K562 treated with DMSO at 1 percent for 24 hours (cell line): ENCODE measurements around the gene CLK2. TPM values are rescaled to one million over a fixed set of nuclear protein-coding genes. Genes with fewer than 3 reads are reported as not detected.

ENCODE experiments used
- total RNA-seq: library from RNA; unstranded; fragments of 300-600 nt; gene quantifications from 2 replicates; pipeline ENCODE4 v1.2.3, GENCODE V29; 2022; ENCODE audit warnings: low read depth; ENCODE audit not compliant: insufficient read depth

The CLK2 gene
- total RNA-seq, result 33.3 and 42.5 TPM in 2 replicates

GRCh38 chr1:155273343-155274245 lies at the start of gene CLK2:
TSS of gene CLK2 (minus strand) at chr1:155273504. CDS start at chr1:155270977, 2,527 bp downstream.

GRCh38 chr1:155320661-155321617 lies 47.6 kb upstream of the CLK2 start, which contains the start of gene RUSC1:
TSS of gene RUSC1 (plus strand) at chr1:155320894. CDS start at chr1:155321774, 880 bp downstream.

GRCh38 chr1:155308493-155309422 lies 35.5 kb upstream of the CLK2 start, which contains the start of gene FDPS:
TSS of gene FDPS (plus strand) at chr1:155308866. CDS start at chr1:155309790, 924 bp downstream.

GRCh38 chr1:155301342-155301841 lies 28.1 kb upstream of the CLK2 start, which contains the start of gene PKLR:
TSS of gene PKLR (minus strand) at chr1:155301438. CDS start at chr1:155301395, 43 bp downstream.

GRCh38 chr1:155277070-155277901 lies 4.0 kb upstream of the CLK2 start, which contains the start of gene HCN3:
TSS of gene HCN3 (plus strand) at chr1:155277463. CDS start at chr1:155277591, 128 bp downstream.

GRCh38 chr1:155261852-155262673 lies 11.2 kb downstream of the CLK2 start, which contains the start of gene SCAMP3:
TSS of gene SCAMP3 (minus strand) at chr1:155262360. CDS start at chr1:155262151, 209 bp downstream.

GRCh38 chr1:155255243-155256007 lies 17.9 kb downstream of the CLK2 start, which contains the start of gene ENTREP3:
TSS of gene ENTREP3 (minus strand) at chr1:155255483. CDS start at chr1:155254877, 606 bp downstream.

Other genes with a start within 250 kb of the CLK2 start
- 0.68 and 2.1 TPM in 2 replicates for gene DCST2, start 239.7 kb downstream of the CLK2 start, total RNA-seq
- not detected in 2 replicates for gene DCST1, start 239.7 kb downstream of the CLK2 start, total RNA-seq
- 60.0 and 63.6 TPM in 2 replicates for gene ADAM15, start 222.2 kb downstream of the CLK2 start, total RNA-seq
- 16.7 and 17.6 TPM in 2 replicates for gene EFNA4, start 209.8 kb downstream of the CLK2 start, total RNA-seq
- gene EFNA3, start 194.7 kb downstream of the CLK2 start, total RNA-seq, result 5.8 and 5.9 TPM in 2 replicates
- gene EFNA1, start 145.6 kb downstream of the CLK2 start, total RNA-seq, result 4.9 and 5.8 TPM in 2 replicates
- gene SLC50A1, start 137.7 kb downstream of the CLK2 start, total RNA-seq, result 107 and 111 TPM in 2 replicates
- 97.5 and 132 TPM in 2 replicates for gene DPM3, start 133.0 kb downstream of the CLK2 start, total RNA-seq
- gene KRTCAP2, start 100.2 kb downstream of the CLK2 start, total RNA-seq, result 319 and 328 TPM in 2 replicates
- not detected in 2 replicates for gene TRIM46, start 99.7 kb downstream of the CLK2 start, total RNA-seq
- gene THBS3, start 65.6 kb downstream of the CLK2 start, total RNA-seq, result 4.2 and 4.4 TPM in 2 replicates
- gene MTX1, start 64.8 kb downstream of the CLK2 start, total RNA-seq, result 72.4 and 82.0 TPM in 2 replicates
- 38.1 and 40.6 TPM in 2 replicates for gene ENTREP3, start 18.0 kb downstream of the CLK2 start, total RNA-seq
- 123 and 125 TPM in 2 replicates for gene SCAMP3, start 11.1 kb downstream of the CLK2 start, total RNA-seq
- gene HCN3, start 4.0 kb upstream of the CLK2 start, total RNA-seq, result 5.9 and 6.2 TPM in 2 replicates
- 18.6 and 20.2 TPM in 2 replicates for gene PKLR, start 27.9 kb upstream of the CLK2 start, total RNA-seq
- 215 TPM in 2 replicates for gene FDPS, start 35.4 kb upstream of the CLK2 start, total RNA-seq
- gene RUSC1, start 47.4 kb upstream of the CLK2 start, total RNA-seq, result 75.1 and 77.0 TPM in 2 replicates